Measurements from ENCODE around the gene ZNF35. TPM values are rescaled to one million over a fixed set of nuclear protein-coding genes. Genes with fewer than 3 reads are reported as not detected.
A peak's percentile ranks its signal among the peaks of the same experiment; 100 is the strongest.

Gene ZNF35
- total RNA-seq: 6.4 TPM

GRCh38 chr3:44648564-44649229 is at the start of gene ZNF35:
Gene ZNF35, plus strand, starts transcription at chr3:44648732. Its CDS starts 2,336 bp downstream, at chr3:44651068.
- Histone ChIP-seq H3K27me3 (ENCODE audit: insufficient read depth, low read length) (no peaks in the 10 kb centered on the region), H3K4me1 (ENCODE audit: insufficient read depth, low read length) (peaks cover 7% of the 10 kb centered on the region), H3K9me3 (ENCODE audit: low read depth, low read length) (peaks cover 15% of the 10 kb centered on the region), H3K4me3 (ENCODE audit: low read length) (peak within 1 kb of the TSS; percentile 53)

GRCh38 chr3:44601749-44602148 is 46.8 kb upstream of the ZNF35 start:
- H3K9me3 ChIP-seq (ENCODE audit: low read depth, low read length): no peaks in the 10 kb centered on the region
- no peak overlapping the region for H3K4me3 ChIP-seq (ENCODE audit: low read length)
- no peaks in the 10 kb centered on the region for H3K4me1 ChIP-seq (ENCODE audit: insufficient read depth, low read length)
- H3K27me3 ChIP-seq (ENCODE audit: insufficient read depth, low read length): no peaks in the 10 kb centered on the region

- H3K4me3 ChIP-seq (ENCODE audit: low read length): no peak overlapping the region
- H3K27me3 ChIP-seq (ENCODE audit: insufficient read depth, low read length): no peaks in the 10 kb centered on the region
- H3K9me3 ChIP-seq (ENCODE audit: low read depth, low read length): peaks cover 11% of the 10 kb centered on the region
- no peaks in the 10 kb centered on the region for H3K4me1 ChIP-seq (ENCODE audit: insufficient read depth, low read length)
These were observed 35.9 kb upstream of the ZNF35 start for GRCh38 chr3:44612678-44613077.

- no peaks in the 10 kb centered on the region for H3K27me3 ChIP-seq (ENCODE audit: insufficient read depth, low read length)
- H3K4me3 ChIP-seq (ENCODE audit: low read length): peak within 1 kb of the TSS; percentile 69
- H3K9me3 ChIP-seq (ENCODE audit: low read depth, low read length): no peaks in the 10 kb centered on the region
- H3K4me1 ChIP-seq (ENCODE audit: insufficient read depth, low read length): peaks cover 11% of the 10 kb centered on the region
These were observed 23.6 kb upstream of the ZNF35 start, which contains the start of gene ZNF197 for GRCh38 chr3:44624749-44625480. Gene ZNF197, plus strand, starts transcription at chr3:44625036. Its CDS starts 4,119 bp downstream, at chr3:44629155.

- H3K27me3 ChIP-seq (ENCODE audit: insufficient read depth, low read length): no peaks in the 10 kb centered on the region
- no peak overlapping the region for H3K4me3 ChIP-seq (ENCODE audit: low read length)
- H3K4me1 ChIP-seq (ENCODE audit: insufficient read depth, low read length): peaks cover 11% of the 10 kb centered on the region
- no peaks in the 10 kb centered on the region for H3K9me3 ChIP-seq (ENCODE audit: low read depth, low read length)
These were observed 19.8 kb upstream of the ZNF35 start for GRCh38 chr3:44628716-44629115.

GRCh38 chr3:44632193-44632592 is 16.3 kb upstream of the ZNF35 start:
- H3K4me3 ChIP-seq (ENCODE audit: low read length): no peak overlapping the region
- H3K27me3 ChIP-seq (ENCODE audit: insufficient read depth, low read length): no peaks in the 10 kb centered on the region
- no peaks in the 10 kb centered on the region for H3K9me3 ChIP-seq (ENCODE audit: low read depth, low read length)
- H3K4me1 ChIP-seq (ENCODE audit: insufficient read depth, low read length): no peaks in the 10 kb centered on the region

- H3K27me3 ChIP-seq (ENCODE audit: insufficient read depth, low read length): no peaks in the 10 kb centered on the region
- peaks cover 67% of the 10 kb centered on the region for H3K9me3 ChIP-seq (ENCODE audit: low read depth, low read length)
- no peaks in the 10 kb centered on the region for H3K4me1 ChIP-seq (ENCODE audit: insufficient read depth, low read length)
- H3K4me3 ChIP-seq (ENCODE audit: low read length): no peak overlapping the region
These were observed 6.2 kb upstream of the ZNF35 start for GRCh38 chr3:44642337-44642736.

GRCh38 chr3:44643024-44643423 is 5.5 kb upstream of the ZNF35 start:
- H3K27me3 ChIP-seq (ENCODE audit: insufficient read depth, low read length): no peaks in the 10 kb centered on the region
- H3K4me1 ChIP-seq (ENCODE audit: insufficient read depth, low read length): no peaks in the 10 kb centered on the region
- H3K4me3 ChIP-seq (ENCODE audit: low read length): no peak overlapping the region
- H3K9me3 ChIP-seq (ENCODE audit: low read depth, low read length): peaks cover 67% of the 10 kb centered on the region

GRCh38 chr3:44647771-44648170 is 761 bp upstream of the ZNF35 start:
- Histone ChIP-seq H3K9me3 (ENCODE audit: low read depth, low read length) (peaks cover 24% of the 10 kb centered on the region), H3K4me1 (ENCODE audit: insufficient read depth, low read length) (peaks cover 7% of the 10 kb centered on the region), H3K4me3 (ENCODE audit: low read length) (no peak overlapping the region), H3K27me3 (ENCODE audit: insufficient read depth, low read length) (no peaks in the 10 kb centered on the region)

- Histone ChIP-seq H3K27me3 (ENCODE audit: insufficient read depth, low read length) (no peaks in the 10 kb centered on the region), H3K4me1 (ENCODE audit: insufficient read depth, low read length) (peaks cover 7% of the 10 kb centered on the region), H3K4me3 (ENCODE audit: low read length) (no peak overlapping the region), H3K9me3 (ENCODE audit: low read depth, low read length) (peaks cover 10% of the 10 kb centered on the region)
These were observed 1.2 kb downstream of the ZNF35 start for GRCh38 chr3:44649709-44650108.

GRCh38 chr3:44654039-44654438 is 5.5 kb downstream of the ZNF35 start:
- Histone ChIP-seq H3K4me1 (ENCODE audit: insufficient read depth, low read length) (peaks cover under 1% of the 10 kb centered on the region), H3K27me3 (ENCODE audit: insufficient read depth, low read length) (no peaks in the 10 kb centered on the region), H3K4me3 (ENCODE audit: low read length) (no peak overlapping the region), H3K9me3 (ENCODE audit: low read depth, low read length) (peaks cover 6% of the 10 kb centered on the region)

GRCh38 chr3:44659015-44659414 is 10.5 kb downstream of the ZNF35 start:
- H3K4me1 ChIP-seq (ENCODE audit: insufficient read depth, low read length): no peaks in the 10 kb centered on the region
- H3K9me3 ChIP-seq (ENCODE audit: low read depth, low read length): peaks cover 22% of the 10 kb centered on the region
- no peaks in the 10 kb centered on the region for H3K27me3 ChIP-seq (ENCODE audit: insufficient read depth, low read length)
- no peak overlapping the region for H3K4me3 ChIP-seq (ENCODE audit: low read length)

- Histone ChIP-seq H3K9me3 (ENCODE audit: low read depth, low read length) (peaks cover 22% of the 10 kb centered on the region), H3K27me3 (ENCODE audit: insufficient read depth, low read length) (no peaks in the 10 kb centered on the region), H3K4me1 (ENCODE audit: insufficient read depth, low read length) (no peaks in the 10 kb centered on the region), H3K4me3 (ENCODE audit: low read length) (no peak overlapping the region)
These were observed 10.9 kb downstream of the ZNF35 start for GRCh38 chr3:44659434-44659833.

- Histone ChIP-seq H3K9me3 (ENCODE audit: low read depth, low read length) (peaks cover 27% of the 10 kb centered on the region), H3K4me1 (ENCODE audit: insufficient read depth, low read length) (no peaks in the 10 kb centered on the region), H3K4me3 (ENCODE audit: low read length) (no peak overlapping the region), H3K27me3 (ENCODE audit: insufficient read depth, low read length) (no peaks in the 10 kb centered on the region)
These were observed 12.7 kb downstream of the ZNF35 start for GRCh38 chr3:44661189-44661588.

GRCh38 chr3:44665173-44665572 is 16.6 kb downstream of the ZNF35 start:
- Histone ChIP-seq H3K27me3 (ENCODE audit: insufficient read depth, low read length) (no peaks in the 10 kb centered on the region), H3K9me3 (ENCODE audit: low read depth, low read length) (peaks cover 10% of the 10 kb centered on the region), H3K4me3 (ENCODE audit: low read length) (no peak overlapping the region), H3K4me1 (ENCODE audit: insufficient read depth, low read length) (no peaks in the 10 kb centered on the region)

- H3K4me3 ChIP-seq (ENCODE audit: low read length): no peak overlapping the region
- no peaks in the 10 kb centered on the region for H3K27me3 ChIP-seq (ENCODE audit: insufficient read depth, low read length)
- peaks cover 5% of the 10 kb centered on the region for H3K9me3 ChIP-seq (ENCODE audit: low read depth, low read length)
- H3K4me1 ChIP-seq (ENCODE audit: insufficient read depth, low read length): no peaks in the 10 kb centered on the region
These were observed 17.8 kb downstream of the ZNF35 start for GRCh38 chr3:44666346-44666745.
